Measurements from ENCODE around the gene LSP1. TPM values are rescaled to one million over a fixed set of nuclear protein-coding genes. Genes with fewer than 3 reads are reported as not detected.

Gene LSP1
- total and polyA plus RNA-seq, 2 of the 13 experiments (the other 11 are each of a cell fraction or from before 2014, with no cell fraction given): 0.59 to 1.00 TPM

- TF ChIP-seq KLF15 (CRISPR knock-in tag; IDR thresholded peaks at IDR 0.05; ENCODE audit: borderline replicate concordance): no peak
- TF ChIP-seq MYC (CRISPR knock-in tag; IDR thresholded peaks at IDR 0.05; ENCODE audit: borderline replicate concordance): peak; percentile 90
- TF ChIP-seq ZNF513 (CRISPR knock-in tag; conservative IDR thresholded peaks at IDR 0.05): no peak
- TF ChIP-seq TCF12 (IDR thresholded peaks at IDR 0.05): no peak
- peak; percentile 98 for TF ChIP-seq TCF12 (CRISPR knock-in tag; IDR thresholded peaks at IDR 0.05)
- no peak for TF ChIP-seq FOXP1 (IDR thresholded peaks at IDR 0.05)
- peak; percentile 69 for TF ChIP-seq FOXP1 (CRISPR knock-in tag; IDR thresholded peaks at IDR 0.05)
- peak; percentile 84; the same call in 1 of the 2 replicates for TF ChIP-seq ZIK1 (CRISPR knock-in tag; IDR thresholded peaks at IDR 0.05; ENCODE audit: borderline replicate concordance, low read depth)
- peak; percentile 81; the same call in 1 of the 2 replicates for TF ChIP-seq REPIN1 (CRISPR knock-in tag; IDR thresholded peaks at IDR 0.05; ENCODE audit: borderline replicate concordance, low read depth)
- TF ChIP-seq ZFY (CRISPR knock-in tag; IDR thresholded peaks at IDR 0.05): peak; percentile 83
- 0 out of 2 replicates have a peak, but pooled peaks have one; percentile 54 for TF ChIP-seq CC2D1A (CRISPR knock-in tag; IDR thresholded peaks at IDR 0.05)
- no peak for TF ChIP-seq KLF12 (CRISPR knock-in tag; IDR thresholded peaks at IDR 0.05; ENCODE audit: borderline replicate concordance)
- TF ChIP-seq FOXA1 (IDR thresholded peaks at IDR 0.05): no peak
- peak; percentile 50; the same call in 1 of the 2 replicates for TF ChIP-seq FOXA1 (CRISPR knock-in tag; IDR thresholded peaks at IDR 0.05)
- no peak for TF ChIP-seq ZFP36 (IDR thresholded peaks at IDR 0.05; ENCODE audit: borderline replicate concordance, low read depth, low read length, partially characterized antibody)
- peak; percentile 70; the same call in 1 of the 2 replicates for TF ChIP-seq JUN (CRISPR knock-in tag; IDR thresholded peaks at IDR 0.05)
- TF ChIP-seq ARNT2 (CRISPR knock-in tag; IDR thresholded peaks at IDR 0.05; ENCODE audit: low read depth): 0 out of 2 replicates have a peak, but pooled peaks have one; percentile 44
- no peak for TF ChIP-seq ZNF737 (CRISPR knock-in tag; IDR thresholded peaks at IDR 0.05; ENCODE audit: borderline replicate concordance)
- peak; percentile 99 for TF ChIP-seq GATA4 (IDR thresholded peaks at IDR 0.05; ENCODE audit: borderline replicate concordance, low read depth)
- TF ChIP-seq PPARG (CRISPR knock-in tag; conservative IDR thresholded peaks at IDR 0.05): peak; percentile 82
- no peak for TF ChIP-seq HOXA5 (CRISPR knock-in tag; IDR thresholded peaks at IDR 0.05)
- peak; percentile 86 for TF ChIP-seq ZNF772 (CRISPR knock-in tag; IDR thresholded peaks at IDR 0.05)
- TF ChIP-seq MEIS1 (CRISPR knock-in tag; IDR thresholded peaks at IDR 0.05; ENCODE audit: borderline replicate concordance): peak; percentile 100
- TF ChIP-seq RFXANK (CRISPR knock-in tag; IDR thresholded peaks at IDR 0.05): no peak
- TF ChIP-seq LRRFIP1 (CRISPR knock-in tag; conservative IDR thresholded peaks at IDR 0.05): no peak
- no peak for TF ChIP-seq ZNF558 (CRISPR knock-in tag; IDR thresholded peaks at IDR 0.05; ENCODE audit: borderline replicate concordance)
- TF ChIP-seq ZNF441 (CRISPR knock-in tag; IDR thresholded peaks at IDR 0.05; ENCODE audit: borderline replicate concordance): peak; percentile 87; the same call in 1 of the 2 replicates
- TF ChIP-seq HIVEP1 (CRISPR knock-in tag; IDR thresholded peaks at IDR 0.05): peak; percentile 92
- TF ChIP-seq TMF1 (CRISPR knock-in tag; IDR thresholded peaks at IDR 0.05; ENCODE audit: low read depth): peak; percentile 55; the same call in 1 of the 2 replicates
Measured at GRCh38 chr11:1842149-1843097, 10.5 kb upstream of the LSP1 start (continued).

Data from HepG2 (cell line).